ENCODE results near the gene UNC5C. TPM values are rescaled to one million over a fixed set of nuclear protein-coding genes. Genes with fewer than 3 reads are reported as not detected.

UNC5C gene
- total and polyA plus RNA-seq, 8 donors, result 0.15 to 0.84 (median 0.34) TPM

DNA sequence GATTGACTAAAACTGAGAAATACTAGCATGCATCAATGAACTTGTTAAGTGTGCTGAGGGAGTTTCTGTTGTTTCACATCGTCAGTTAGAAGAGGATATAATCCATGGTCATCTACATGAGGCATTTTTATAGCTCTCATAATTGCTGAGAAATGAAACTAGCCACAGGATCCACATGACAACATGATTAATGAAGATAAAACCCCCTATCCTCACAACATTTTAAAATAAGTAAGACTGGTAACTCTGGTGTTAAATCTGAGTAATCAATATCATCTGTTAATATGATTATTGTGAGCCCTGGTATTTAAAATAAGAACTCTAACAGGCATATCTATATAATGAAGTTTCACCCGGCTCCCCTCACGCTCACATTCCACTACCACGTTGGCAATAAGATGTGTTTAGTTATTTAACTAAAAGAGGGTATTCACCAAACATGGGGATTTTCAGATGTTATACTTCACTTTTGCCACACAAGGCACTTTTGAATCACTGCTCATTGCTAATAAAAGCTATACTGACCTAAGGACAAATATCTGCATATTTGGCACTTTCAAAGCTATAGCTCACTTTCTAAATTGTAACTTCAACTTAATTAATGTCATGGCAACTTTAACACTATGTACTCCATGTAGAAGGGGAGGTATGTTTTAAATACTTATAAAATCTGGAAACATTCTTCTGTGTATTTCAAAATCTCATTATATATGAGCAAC, 6.7 kb downstream of the UNC5C start:
- DNase-seq (no peak), ATAC-seq (no peak), FAIRE-seq (no peak)
- no peaks in the 10 kb centered on the region for H3K27me3 ChIP-seq
- H3K9me3 ChIP-seq, result no peaks in the 10 kb centered on the region
- WGBS, 2 donors, result 40 to 42% methylated on average over 4 of the region's 4 CpGs
- TF ChIP-seq, protein P1, sequence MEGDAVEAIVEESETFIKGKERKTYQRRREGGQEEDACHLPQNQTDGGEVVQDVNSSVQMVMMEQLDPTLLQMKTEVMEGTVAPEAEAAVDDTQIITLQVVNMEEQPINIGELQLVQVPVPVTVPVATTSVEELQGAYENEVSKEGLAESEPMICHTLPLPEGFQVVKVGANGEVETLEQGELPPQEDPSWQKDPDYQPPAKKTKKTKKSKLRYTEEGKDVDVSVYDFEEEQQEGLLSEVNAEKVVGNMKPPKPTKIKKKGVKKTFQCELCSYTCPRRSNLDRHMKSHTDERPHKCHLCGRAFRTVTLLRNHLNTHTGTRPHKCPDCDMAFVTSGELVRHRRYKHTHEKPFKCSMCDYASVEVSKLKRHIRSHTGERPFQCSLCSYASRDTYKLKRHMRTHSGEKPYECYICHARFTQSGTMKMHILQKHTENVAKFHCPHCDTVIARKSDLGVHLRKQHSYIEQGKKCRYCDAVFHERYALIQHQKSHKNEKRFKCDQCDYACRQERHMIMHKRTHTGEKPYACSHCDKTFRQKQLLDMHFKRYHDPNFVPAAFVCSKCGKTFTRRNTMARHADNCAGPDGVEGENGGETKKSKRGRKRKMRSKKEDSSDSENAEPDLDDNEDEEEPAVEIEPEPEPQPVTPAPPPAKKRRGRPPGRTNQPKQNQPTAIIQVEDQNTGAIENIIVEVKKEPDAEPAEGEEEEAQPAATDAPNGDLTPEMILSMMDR (IDR thresholded peaks at IDR 0.05), result no peak
- no peaks in the 10 kb centered on the region for H3K36me3 ChIP-seq
- no peaks in the 10 kb centered on the region for H3K4me1 ChIP-seq
- H3K27ac ChIP-seq, result no peak overlapping the region
- intact Hi-C loops (cut with DNase I), result no loop called here
- H3K4me3 ChIP-seq, result no peak overlapping the region

DNA sequence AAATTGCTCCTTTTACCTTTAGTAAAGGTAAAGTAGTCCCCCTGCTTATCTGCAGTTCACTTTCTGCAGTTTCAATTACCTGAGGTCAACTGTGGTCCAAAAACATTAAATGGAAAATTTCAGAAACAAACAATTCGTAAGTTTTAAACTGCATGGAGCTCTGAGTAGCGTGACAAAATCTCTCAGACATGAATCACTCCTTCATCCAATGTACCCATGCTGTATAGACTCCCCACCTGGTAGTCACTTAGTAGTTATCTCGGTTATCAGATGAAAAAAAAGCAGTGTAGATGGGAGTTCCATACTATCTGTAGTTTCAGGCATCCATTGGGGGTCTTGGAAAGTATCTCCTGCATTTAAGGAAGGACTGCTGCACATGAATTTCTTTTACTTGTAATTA, 7.7 kb downstream of the UNC5C start:
- 57 to 74% methylated on average over 3 of the region's 3 CpGs for WGBS, 2 donors
- TF ChIP-seq, protein P1 (IDR thresholded peaks at IDR 0.05), result no peak

DNA sequence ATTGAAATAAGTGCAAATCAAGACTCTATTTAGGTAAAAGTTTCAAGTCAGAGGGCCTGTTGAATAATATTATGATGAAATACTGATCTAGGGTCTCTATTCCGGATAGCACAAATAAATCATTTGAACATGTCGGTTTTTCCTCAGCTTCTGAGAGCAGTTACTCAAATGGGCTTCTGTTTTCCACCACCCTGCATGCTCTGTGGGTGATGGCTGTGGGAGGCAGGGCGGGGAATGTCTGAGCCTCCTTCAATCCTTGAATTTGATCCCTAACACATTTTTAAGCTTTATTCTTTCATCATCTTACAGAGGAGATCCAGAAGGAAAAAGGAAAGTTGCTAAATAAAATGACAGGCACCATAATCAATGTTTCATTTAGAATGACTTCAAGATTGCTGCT, 8.5 kb downstream of the UNC5C start:
- Histone ChIP-seq H3K4me1 (no peaks in the 10 kb centered on the region), H3K27ac (no peak overlapping the region), H3K36me3 (no peaks in the 10 kb centered on the region), H3K27me3 (no peaks in the 10 kb centered on the region), H3K9me3 (no peaks in the 10 kb centered on the region), H3K4me3 (no peak overlapping the region)
- FAIRE-seq (no peak), DNase-seq (no peak), ATAC-seq (no peak)
- intact Hi-C loops (cut with DNase I), result no loop called here
- 43 to 48% methylated on average over 3 of the region's 3 CpGs for WGBS, 2 donors
- TF ChIP-seq, protein P1 (IDR thresholded peaks at IDR 0.05), result no peak

More for the DNA sequence above, 7.7 kb downstream of the UNC5C start:
- Histone ChIP-seq H3K27me3 (no peaks in the 10 kb centered on the region), H3K36me3 (no peaks in the 10 kb centered on the region), H3K4me1 (no peaks in the 10 kb centered on the region), H3K9me3 (no peaks in the 10 kb centered on the region), H3K27ac (no peak overlapping the region), H3K4me3 (no peak overlapping the region)
- no peak for FAIRE-seq
- intact Hi-C loops (cut with DNase I), result no loop called here
- no peak for ATAC-seq
- no peak for DNase-seq

DNA sequence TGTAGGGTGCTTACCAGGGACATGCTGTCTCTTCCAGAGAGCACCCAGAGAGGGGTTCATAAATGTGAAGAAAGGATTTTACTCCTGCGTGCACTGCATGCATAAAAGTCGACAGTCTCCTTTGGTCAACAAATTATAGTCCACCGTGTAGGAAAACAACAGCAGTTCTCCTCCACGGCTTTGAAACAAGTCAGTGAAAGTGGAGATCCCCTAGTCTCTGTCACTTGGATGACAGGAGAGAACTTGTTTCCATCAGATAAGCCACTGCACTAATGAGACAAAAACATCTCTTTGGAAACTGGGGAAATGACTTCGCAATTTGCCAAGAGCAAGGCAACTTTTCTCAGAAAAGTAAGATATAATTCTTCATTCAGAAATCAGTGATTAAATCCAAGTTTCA, 9.7 kb downstream of the UNC5C start:
- TF ChIP-seq, protein P1 (IDR thresholded peaks at IDR 0.05), result no peak
- no peak for FAIRE-seq

DNA sequence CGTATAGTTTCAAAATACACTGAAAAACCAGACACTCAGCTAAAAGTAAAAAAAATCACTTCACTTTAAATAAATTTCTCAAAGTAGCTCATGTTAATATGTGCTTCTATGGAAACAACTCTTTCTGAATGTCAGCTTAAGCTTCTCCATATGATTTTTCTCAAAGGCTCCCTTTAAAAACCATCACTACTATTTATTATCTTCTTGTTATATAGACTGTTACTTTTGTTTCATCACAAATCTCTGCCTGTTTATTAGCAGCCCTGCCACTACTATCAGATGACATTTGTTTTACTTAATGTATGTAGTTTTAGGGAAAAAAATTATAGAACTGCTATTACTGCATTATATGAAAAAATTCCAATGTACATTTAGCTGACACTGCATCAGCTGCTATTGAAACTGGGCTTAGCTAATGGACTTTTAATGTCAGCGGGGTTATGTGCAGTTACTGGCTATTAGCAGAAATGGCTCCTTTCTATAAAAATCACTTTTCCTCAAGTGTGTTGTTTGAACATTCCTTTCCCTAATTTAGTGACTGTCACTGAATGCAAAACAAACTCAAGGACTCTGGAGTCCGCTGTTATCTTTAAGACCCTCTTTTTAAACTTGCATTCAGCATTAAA, 10.8 kb downstream of the UNC5C start:
- intact Hi-C loops (cut with DNase I), result no loop called here
- 58 to 72% methylated on average over 3 of the region's 3 CpGs for WGBS, 2 donors
- no peak for FAIRE-seq
- no peak for ATAC-seq
- Histone ChIP-seq H3K9me3 (no peaks in the 10 kb centered on the region), H3K27ac (no peak overlapping the region), H3K36me3 (no peaks in the 10 kb centered on the region), H3K27me3 (no peaks in the 10 kb centered on the region), H3K4me3 (no peak overlapping the region), H3K4me1 (no peaks in the 10 kb centered on the region)
- TF ChIP-seq, protein P1 (IDR thresholded peaks at IDR 0.05), result no peak
- no peak for DNase-seq

More for the DNA sequence above, 9.7 kb downstream of the UNC5C start:
- no peaks in the 10 kb centered on the region for H3K27me3 ChIP-seq
- no peak overlapping the region for H3K4me3 ChIP-seq
- intact Hi-C loops (cut with DNase I), result no loop called here
- H3K36me3 ChIP-seq, result no peaks in the 10 kb centered on the region
- no peaks in the 10 kb centered on the region for H3K4me1 ChIP-seq
- 62 to 68% methylated on average over 5 of the region's 5 CpGs for WGBS, 2 donors
- ATAC-seq (no peak), DNase-seq (no peak)
- H3K27ac ChIP-seq, result no peak overlapping the region
- no peaks in the 10 kb centered on the region for H3K9me3 ChIP-seq

Data from pancreas (tissue), 10 donors.